Measurements from ENCODE around the gene CENPP.

The CENPP gene

GRCh38 chr9:92293452-92294296, 32.1 kb upstream of the CENPP start, which contains the start of gene IARS1:
Gene IARS1, minus strand, starts transcription at chr9:92293697. Its CDS starts 4,278 bp downstream, at chr9:92289419.
- Histone ChIP-seq H3K9ac (ENCODE audit: low read length) (peak within 1 kb of the TSS; percentile 91), H3K27ac (ENCODE audit: low read length) (peak within 1 kb of the TSS; percentile 79; the same call in 1 of the 2 replicates), H4K20me1 (ENCODE audit: insufficient read depth, low read length) (no peaks in the 10 kb centered on the region), H3K9me3 (replicated peaks; ENCODE audit: insufficient read depth, low read length) (no peaks in the 10 kb centered on the region), H3F3A (ENCODE audit: insufficient read depth, low read length) (peaks cover 31% of the 10 kb centered on the region), H2AFZ (ENCODE audit: low read length) (peak within 1 kb of the TSS; percentile 80), H3K36me3 (replicated peaks; ENCODE audit: insufficient read depth, low read length) (peaks cover 10% of the 10 kb centered on the region; the same call in 1 of the 2 replicates), H3K9me2 (replicated peaks; ENCODE audit: insufficient read depth, low read length) (no peaks in the 10 kb centered on the region), H3K4me3 (ENCODE audit: low read length) (peak within 1 kb of the TSS; percentile 94), H3K4me2 (ENCODE audit: low read depth, low read length) (peak within 1 kb of the TSS; percentile 93), H3K4me1 (ENCODE audit: low read length) (peaks cover 25% of the 10 kb centered on the region), H3K79me2 (ENCODE audit: low read length) (peaks cover 76% of the 10 kb centered on the region), H3K27me3 (replicated peaks; ENCODE audit: insufficient read depth, low read length) (no peaks in the 10 kb centered on the region)
- DNase-seq, result peak; percentile 99
- TF ChIP-seq CTCF (IDR thresholded peaks at IDR 0.05; ENCODE audit: low read length), result peak; percentile 36
- no peak for TF ChIP-seq EZH2phosphoT487 (IDR thresholded peaks at IDR 0.05; ENCODE audit: low read length)
- TF ChIP-seq EZH2 (optimal IDR thresholded peaks at IDR 0.05; ENCODE audit: low read depth, low read length), result no peak

GRCh38 chr9:92294297-92294676, 31.5 kb upstream of the CENPP start:
- peaks cover 12% of the 10 kb centered on the region; the same call in 1 of the 2 replicates for H3K36me3 ChIP-seq (replicated peaks; ENCODE audit: insufficient read depth, low read length)
- H3F3A ChIP-seq (ENCODE audit: insufficient read depth, low read length), result peaks cover 36% of the 10 kb centered on the region

GRCh38 chr9:92295240-92295790, 30.4 kb upstream of the CENPP start:
- no peak overlapping the region for H3K9ac ChIP-seq (ENCODE audit: low read length)
- H3K4me1 ChIP-seq (ENCODE audit: low read length), result peaks cover 26% of the 10 kb centered on the region
- H3K36me3 ChIP-seq (replicated peaks; ENCODE audit: insufficient read depth, low read length), result peaks cover 19% of the 10 kb centered on the region; the same call in 1 of the 2 replicates
- no peaks in the 10 kb centered on the region for H3K27me3 ChIP-seq (replicated peaks; ENCODE audit: insufficient read depth, low read length)
- peaks cover 39% of the 10 kb centered on the region for H3F3A ChIP-seq (ENCODE audit: insufficient read depth, low read length)
- no peaks in the 10 kb centered on the region for H4K20me1 ChIP-seq (ENCODE audit: insufficient read depth, low read length)
- H3K4me2 ChIP-seq (ENCODE audit: low read depth, low read length), result no peak overlapping the region; the same call in 1 of the 2 replicates
- no peak overlapping the region for H3K27ac ChIP-seq (ENCODE audit: low read length)
- H2AFZ ChIP-seq (ENCODE audit: low read length), result no peak overlapping the region
- no peaks in the 10 kb centered on the region for H3K9me3 ChIP-seq (replicated peaks; ENCODE audit: insufficient read depth, low read length)
- peaks cover 65% of the 10 kb centered on the region for H3K79me2 ChIP-seq (ENCODE audit: low read length)
- H3K4me3 ChIP-seq (ENCODE audit: low read length), result no peak overlapping the region
- DNase-seq, result no peak
- H3K9me2 ChIP-seq (replicated peaks; ENCODE audit: insufficient read depth, low read length), result no peaks in the 10 kb centered on the region
- TF ChIP-seq EZH2 (optimal IDR thresholded peaks at IDR 0.05; ENCODE audit: low read depth, low read length) (no peak), EZH2phosphoT487 (IDR thresholded peaks at IDR 0.05; ENCODE audit: low read length) (no peak), CTCF (IDR thresholded peaks at IDR 0.05; ENCODE audit: low read length) (no peak)

More at GRCh38 chr9:92294297-92294676, 31.5 kb upstream of the CENPP start:
- TF ChIP-seq CTCF (IDR thresholded peaks at IDR 0.05; ENCODE audit: low read length) (no peak), EZH2phosphoT487 (IDR thresholded peaks at IDR 0.05; ENCODE audit: low read length) (no peak), EZH2 (optimal IDR thresholded peaks at IDR 0.05; ENCODE audit: low read depth, low read length) (no peak)
- no peaks in the 10 kb centered on the region for H3K27me3 ChIP-seq (replicated peaks; ENCODE audit: insufficient read depth, low read length)
- H3K27ac ChIP-seq (ENCODE audit: low read length), result peak overlapping the region; percentile 79; the same call in 1 of the 2 replicates
- peak overlapping the region; percentile 66 for H2AFZ ChIP-seq (ENCODE audit: low read length)
- H3K4me1 ChIP-seq (ENCODE audit: low read length), result peaks cover 26% of the 10 kb centered on the region
- H4K20me1 ChIP-seq (ENCODE audit: insufficient read depth, low read length), result no peaks in the 10 kb centered on the region
- H3K9me2 ChIP-seq (replicated peaks; ENCODE audit: insufficient read depth, low read length), result no peaks in the 10 kb centered on the region
- H3K9me3 ChIP-seq (replicated peaks; ENCODE audit: insufficient read depth, low read length), result no peaks in the 10 kb centered on the region
- H3K9ac ChIP-seq (ENCODE audit: low read length), result peak overlapping the region; percentile 91
- H3K4me2 ChIP-seq (ENCODE audit: low read depth, low read length), result peak overlapping the region; percentile 93
- peak overlapping the region; percentile 94 for H3K4me3 ChIP-seq (ENCODE audit: low read length)
- H3K79me2 ChIP-seq (ENCODE audit: low read length), result peaks cover 74% of the 10 kb centered on the region
- DNase-seq, result peak; percentile 9

All from MM.1S (cell line).